Measurements from ENCODE around the gene GPATCH8.
A peak's percentile ranks its signal among the peaks of the same experiment; 100 is the strongest.
"Not testable (repeated sequence)": the region's sequence is repeated elsewhere in the genome, so short reads cannot be mapped to it uniquely, and the experiment has no call there.

Gene GPATCH8

GRCh38 chr17:44503147-44504029 lies at the start of gene GPATCH8:
GPATCH8 (minus strand) TSS chr17:44503406; CDS start chr17:44503370, 36 bp downstream.
- peak; percentile 97 for DNase-seq (ENCODE audit: low spot score)

- no peak for DNase-seq (ENCODE audit: low spot score)
These were observed 49.2 kb upstream of the GPATCH8 start for GRCh38 chr17:44552361-44552760.

- no peak for DNase-seq (ENCODE audit: low spot score)
These were observed 46.5 kb upstream of the GPATCH8 start for GRCh38 chr17:44549686-44550085.

DNA sequence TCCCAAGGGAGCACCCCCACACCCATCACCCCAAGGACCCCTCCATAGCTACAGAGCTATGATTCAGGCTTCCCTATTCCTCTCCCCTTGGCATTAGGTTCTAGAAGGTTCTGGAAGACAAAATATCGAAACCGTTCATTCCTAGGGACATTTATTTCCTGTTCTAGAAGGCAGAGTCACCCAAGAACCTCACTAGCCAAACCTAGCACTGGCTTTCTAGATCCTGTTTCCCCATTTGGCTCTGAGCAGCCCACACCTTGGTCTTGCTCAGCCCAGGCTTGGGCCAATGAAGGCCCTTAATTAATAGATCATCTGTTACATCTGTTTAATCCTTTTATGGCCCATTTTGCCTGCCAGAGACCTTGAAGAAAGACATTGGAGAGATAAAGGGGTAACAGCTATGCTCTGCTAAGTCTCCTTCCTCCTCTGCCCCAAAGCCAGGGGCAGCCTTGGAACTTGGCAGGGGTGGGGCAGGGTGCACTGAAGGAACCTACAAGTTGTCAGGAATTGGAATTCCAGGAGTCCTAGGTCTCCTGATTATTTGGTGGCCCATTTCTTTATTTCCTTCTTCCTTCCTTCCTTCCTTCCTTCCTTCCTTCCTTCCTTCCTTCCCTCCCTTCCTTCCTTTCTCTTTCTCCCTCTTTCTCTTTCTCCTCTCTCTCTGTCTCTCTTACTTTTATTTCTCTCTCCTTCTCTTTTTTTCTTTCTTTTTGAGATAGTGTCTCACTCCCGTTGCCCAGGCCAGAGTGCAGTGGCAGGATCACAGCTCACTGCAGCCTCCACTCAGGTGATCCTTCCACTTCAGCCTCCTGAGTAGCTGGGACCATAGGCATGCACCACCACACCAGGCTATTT lies 45.4 kb upstream of the GPATCH8 start:
- no peak for DNase-seq (ENCODE audit: low spot score)

DNA sequence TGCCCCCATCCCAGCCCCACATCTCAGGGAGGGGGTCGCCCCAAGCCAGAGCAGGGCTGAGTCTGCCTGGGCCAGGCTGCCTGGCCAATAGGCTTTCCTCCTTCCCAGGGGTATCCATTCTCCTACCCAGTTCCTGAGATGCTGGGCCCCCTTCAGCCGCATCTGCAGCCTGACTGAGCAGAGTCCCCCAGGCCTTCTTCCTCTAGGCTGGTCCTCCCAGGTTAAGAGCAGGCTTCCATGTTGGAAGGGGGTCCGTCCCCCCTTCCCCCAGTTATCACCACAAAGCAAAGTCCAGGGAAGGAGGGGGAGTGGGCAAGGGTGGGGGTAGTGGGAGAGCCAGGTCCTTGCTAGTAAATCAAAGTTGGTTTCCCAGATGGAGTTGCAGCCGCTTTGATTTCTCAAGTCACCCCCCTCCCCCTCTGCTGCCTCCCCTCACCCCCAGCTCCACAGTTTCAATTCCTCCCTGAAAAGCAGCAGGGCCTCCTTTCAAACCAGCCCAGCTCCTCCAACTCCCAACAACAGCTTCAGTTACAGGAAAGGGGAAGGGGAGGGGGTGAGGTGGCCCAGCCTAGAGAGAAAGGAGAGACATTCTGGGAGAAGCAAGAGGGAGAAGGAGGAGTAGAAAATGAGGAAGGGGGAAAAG lies 44.5 kb upstream of the GPATCH8 start:
- DNase-seq (ENCODE audit: low spot score), result no peak

DNA sequence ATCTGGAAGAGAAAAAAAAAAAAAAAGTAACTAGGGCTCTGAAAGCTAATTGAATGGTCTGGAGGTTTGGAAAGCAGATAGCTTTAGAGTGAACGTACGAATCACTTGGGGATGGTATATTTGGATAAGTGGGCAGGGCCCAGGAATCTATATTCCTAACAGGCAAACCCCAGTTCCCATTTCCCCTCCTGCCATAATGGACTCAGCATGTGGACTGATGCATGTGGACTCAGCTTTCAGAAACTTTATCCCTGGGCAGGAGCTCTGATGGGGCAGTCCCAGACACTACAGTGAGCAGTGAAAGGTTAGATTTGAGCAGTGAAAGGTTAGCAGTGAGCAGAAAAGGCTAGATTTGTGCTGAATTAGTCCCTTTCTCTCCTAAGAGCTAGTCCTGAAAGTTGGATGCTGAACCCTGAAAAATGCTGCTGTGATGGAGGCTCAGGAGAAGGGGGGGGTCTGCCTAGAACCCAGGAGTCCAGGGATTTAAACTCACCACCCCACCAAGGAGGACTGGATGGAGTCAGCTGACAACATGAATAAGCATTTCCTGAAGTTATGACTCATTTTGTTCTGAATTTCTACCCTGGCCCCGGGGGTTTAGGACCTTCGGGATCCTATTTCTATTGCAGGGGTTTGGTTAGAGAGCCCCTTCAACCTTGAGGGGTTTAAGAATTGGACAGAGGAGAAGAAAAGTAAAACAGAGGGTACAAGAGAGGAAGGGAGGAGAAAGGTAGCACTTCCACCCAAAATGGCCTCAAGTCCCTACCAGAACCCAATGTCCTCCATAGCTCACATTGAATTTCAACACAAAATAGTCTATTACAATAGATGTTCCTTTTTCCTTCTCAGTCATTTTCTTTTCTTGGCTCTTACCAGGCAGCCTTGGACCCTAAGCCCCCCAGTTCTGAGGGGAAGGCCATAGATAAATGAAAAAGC lies 43.7 kb upstream of the GPATCH8 start:
- DNase-seq (ENCODE audit: low spot score), result no peak

- DNase-seq (ENCODE audit: low spot score), result no peak
These were observed 40.8 kb upstream of the GPATCH8 start for GRCh38 chr17:44543905-44544523.

GRCh38 chr17:44543213-44543904 lies 40.2 kb upstream of the GPATCH8 start:
- no peak for DNase-seq (ENCODE audit: low spot score)

DNA sequence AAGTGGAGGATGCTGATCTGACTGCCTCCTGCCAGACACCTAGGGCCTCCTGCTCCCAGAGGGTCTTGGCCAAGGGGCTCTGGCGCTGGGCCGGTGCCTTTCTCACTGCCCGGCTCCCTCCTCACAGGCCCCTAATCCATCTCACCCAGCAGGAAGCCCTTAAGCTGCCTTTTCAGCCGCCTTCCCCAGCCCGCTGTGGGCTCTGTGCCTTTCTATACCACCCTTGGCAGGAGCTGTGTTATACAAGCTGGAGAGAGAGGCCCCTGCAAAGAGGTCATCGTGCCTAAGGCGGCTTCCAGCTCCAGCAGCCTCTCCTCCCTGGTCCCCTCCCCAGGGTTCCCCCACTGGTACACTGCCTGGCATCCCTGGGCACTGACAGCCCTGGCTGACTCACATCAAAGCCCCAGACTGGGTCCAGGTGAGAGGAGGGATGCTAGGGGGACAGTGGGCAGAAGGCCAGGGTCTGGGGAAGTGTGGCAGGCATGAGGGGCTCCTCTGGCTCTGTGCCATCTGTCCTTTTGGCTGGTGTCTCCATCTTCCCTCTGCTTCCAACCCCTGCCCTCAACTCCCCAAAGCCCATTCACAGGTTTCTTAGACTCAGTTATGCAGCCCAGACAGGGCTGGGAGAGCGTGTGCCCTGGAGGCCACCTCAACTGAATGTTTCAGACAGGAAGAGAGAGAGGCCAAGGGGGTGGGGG lies 38.8 kb upstream of the GPATCH8 start:
- DNase-seq (ENCODE audit: low spot score), result no peak

DNA sequence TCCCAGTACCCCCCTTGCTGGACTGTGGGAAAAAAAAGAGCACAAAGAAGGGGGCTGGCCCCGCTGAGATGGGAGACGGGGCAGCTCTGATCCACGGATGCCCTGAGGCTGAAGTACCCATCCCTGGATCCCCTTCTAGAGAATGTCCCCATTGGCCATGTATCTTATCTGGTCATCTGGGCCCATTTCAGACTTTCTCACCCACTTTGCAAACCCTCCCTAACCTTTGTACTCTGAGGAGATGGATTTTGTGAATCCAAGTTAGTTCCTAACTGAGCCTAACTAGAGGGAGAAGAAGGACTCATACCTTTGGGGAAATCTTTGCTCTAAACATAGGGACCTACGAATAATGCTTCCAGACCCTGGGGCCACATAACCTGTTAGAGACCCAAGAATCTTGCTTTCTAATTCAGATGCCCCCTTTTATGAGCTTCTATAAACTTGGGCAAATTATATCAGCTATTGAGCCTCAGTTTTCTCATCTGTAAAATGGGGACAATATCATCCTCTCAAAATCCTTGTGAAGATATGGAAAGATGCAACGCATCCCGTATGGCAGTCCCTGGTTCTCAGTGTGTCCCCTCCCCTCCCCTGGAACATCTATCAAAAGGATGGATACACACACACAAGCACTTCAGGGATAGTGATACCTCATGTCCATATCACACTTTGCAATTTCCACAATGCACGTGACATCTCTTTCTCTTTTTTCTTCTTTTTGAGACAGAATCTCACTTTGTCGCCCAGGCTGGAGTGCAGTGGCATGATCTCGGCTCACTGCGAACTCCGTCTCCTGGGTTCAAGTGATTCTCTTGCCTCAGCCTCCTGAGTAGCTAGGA lies 37.3 kb upstream of the GPATCH8 start:
- DNase-seq (ENCODE audit: low spot score), result no peak

DNA sequence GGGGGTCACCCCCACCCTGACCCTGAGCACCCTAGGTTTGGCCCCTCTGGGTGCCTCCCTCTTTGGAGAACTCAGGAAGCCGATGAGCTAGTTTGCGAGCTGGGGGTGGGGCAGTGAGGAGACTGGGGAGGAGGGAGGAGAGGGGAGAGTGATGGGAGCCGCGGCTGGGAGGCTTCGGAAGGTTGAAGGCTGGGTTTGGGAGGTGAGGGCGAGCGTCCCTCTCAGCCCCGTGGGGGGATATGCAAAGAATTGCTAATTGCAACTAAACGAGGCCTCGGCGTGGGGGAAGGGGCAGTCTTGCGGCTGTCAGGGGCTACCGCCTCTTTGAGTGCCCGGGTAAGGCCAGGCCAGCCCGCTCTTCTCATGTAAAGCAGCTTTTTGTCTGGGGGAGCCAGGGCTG lies 36.5 kb upstream of the GPATCH8 start:
- DNase-seq (ENCODE audit: low spot score), result no peak

DNA sequence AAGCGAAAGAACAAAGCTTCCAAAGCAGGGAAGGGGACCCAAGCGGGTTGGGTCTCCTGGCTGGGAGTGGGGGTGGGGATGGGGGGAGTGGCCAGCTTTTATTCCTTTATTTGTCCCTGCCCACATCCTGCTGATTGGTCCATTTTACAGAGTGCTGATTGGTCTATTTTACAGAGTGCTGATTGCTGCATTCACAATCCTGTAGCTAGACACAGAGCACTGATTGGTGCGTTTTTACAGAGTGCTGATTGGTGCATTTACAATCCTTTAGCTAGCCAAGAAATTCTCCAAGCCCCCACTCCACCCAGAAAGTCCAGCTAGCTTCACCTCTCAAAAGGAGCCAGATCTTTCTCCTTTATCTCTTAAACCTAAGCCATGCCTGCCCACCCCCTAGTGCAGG lies 34.7 kb upstream of the GPATCH8 start:
- DNase-seq (ENCODE audit: low spot score), result not testable (repeated sequence)

DNA sequence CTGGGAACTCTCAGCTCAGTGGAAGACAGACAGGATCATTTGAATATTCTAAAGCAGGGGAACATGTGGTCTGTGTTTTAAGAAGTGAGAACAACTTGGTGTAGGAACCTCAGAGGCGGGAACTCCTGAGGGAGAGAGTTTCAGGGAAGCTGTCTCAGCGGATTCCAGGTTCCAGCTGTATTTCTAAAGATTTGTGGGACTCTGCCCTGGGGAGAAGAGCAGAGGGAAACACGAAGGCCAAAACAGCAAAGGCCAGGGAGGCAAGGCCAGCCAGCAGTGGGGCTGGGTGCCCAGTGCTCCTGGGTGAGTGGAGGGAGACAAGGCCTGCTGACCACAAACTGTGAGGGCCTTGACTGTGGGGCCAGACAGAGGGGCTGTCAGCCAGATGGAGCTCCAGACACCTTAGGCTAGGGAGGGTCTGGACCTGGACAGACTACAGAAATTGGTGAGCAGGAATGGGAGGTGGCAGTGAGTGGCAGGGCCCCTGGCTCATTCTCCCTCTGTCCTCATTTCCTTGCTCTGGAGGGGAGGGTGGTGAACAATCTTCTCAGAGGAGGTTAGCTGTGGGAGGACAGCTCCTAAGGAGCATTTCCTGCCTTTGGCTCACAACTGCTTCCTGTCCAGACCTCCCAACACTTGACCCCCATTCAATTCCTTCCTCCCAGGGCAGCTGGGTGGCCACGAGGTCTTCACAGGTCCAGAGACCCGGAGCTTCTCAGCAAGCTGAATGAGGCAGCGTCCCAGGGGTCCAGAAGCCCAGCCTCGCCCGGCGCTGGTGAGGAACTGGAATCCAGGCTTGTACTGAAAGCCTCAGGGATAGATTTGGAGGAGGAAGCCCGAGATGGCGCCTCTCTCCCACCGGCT lies 33.1 kb upstream of the GPATCH8 start:
- no peak for DNase-seq (ENCODE audit: low spot score)

DNA sequence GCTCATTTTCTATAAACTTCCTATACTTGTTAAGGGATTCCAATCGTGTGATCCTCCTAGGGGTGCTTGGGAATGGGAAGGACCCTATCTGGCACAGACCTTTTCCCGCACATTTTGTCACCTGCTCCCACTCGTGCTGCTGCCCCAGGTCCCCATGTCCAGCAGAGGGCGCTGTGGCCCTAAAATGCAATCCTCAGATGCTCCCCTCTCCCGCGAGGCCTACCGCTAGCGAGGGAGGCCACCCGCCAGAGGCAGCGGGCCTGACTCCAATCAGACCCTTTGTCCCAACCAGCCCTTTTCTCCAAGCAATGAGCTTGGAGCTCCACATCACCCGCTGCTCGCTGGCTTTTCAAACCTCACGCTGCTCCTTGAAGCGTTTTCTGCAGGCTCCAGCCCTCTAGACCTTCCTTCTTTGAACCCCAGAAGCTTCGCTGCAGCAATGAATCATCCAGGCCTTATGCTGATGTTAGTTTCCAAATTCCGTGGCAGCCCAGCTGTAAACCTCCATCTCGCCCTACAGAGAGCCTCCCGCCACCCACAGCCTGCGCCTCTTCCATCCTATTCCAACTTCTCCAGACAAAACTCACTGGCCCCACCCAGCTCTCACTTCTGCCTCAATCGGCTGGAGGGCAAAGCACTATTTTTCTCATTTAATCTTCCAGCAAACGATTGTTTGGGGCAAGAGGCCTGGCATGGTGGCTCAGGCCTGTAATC lies 30.5 kb upstream of the GPATCH8 start:
- DNase-seq (ENCODE audit: low spot score), result peak; percentile 88

DNA sequence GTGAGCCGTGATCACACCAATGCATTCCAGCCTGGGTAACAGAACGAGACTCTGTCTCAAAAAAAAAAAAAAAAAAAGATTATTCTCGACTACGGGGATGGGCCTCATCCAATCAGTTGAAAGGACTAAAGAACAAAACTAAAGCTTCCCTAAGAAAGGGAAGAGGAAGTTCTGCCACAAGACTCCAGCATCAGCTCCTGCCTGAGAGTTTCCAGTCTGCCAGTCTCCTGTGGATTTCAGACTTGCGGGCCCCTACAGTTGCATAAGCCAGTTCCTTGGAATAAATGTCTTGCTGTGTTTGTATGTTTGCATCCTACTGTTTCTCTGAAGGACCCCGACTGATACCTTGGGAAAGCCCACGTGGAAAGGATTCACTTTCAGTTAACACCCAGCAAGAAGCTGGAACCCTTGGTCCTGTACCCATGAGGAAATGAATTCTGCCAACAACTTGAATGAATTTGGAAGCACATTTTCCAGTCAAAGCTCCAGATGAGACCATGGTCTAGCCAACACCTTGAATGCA lies 27.8 kb upstream of the GPATCH8 start:
- no peak for DNase-seq (ENCODE audit: low spot score)

DNA sequence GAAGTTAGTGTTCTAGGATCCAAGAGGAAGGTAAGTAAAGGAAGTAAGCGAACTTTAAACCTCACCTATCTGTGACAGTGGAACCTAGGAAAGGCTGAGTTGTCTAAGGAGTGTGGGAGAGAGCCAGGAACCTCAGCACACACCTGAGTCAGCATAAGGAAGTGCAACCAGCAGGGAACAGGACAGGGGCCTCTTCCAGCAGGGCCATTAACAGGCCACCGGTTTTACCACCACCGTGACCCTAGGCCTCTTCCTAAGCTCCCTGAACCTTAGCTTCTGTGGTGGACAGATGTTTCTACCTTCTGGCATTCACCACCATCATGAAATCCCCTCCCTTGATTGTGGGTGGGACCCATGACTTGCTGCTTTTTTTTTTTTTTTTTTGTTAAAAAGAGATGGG lies 26.7 kb upstream of the GPATCH8 start:
- DNase-seq (ENCODE audit: low spot score), result no peak

GRCh38 chr17:44527954-44528353 lies 24.7 kb upstream of the GPATCH8 start:
- DNase-seq (ENCODE audit: low spot score), result no peak

Measured in activated CD4-positive, alpha-beta T cell treated with anti-CD3 and anti-CD28 coated beads, Interleukin-2, Interleukin-4, amounts not matched to agents 100 ng/mL and 50 ng/mL, durations not matched to agents 16 hours and 8 hours (primary cell).